ENCODE results near the gene TEDC2.

DNA sequence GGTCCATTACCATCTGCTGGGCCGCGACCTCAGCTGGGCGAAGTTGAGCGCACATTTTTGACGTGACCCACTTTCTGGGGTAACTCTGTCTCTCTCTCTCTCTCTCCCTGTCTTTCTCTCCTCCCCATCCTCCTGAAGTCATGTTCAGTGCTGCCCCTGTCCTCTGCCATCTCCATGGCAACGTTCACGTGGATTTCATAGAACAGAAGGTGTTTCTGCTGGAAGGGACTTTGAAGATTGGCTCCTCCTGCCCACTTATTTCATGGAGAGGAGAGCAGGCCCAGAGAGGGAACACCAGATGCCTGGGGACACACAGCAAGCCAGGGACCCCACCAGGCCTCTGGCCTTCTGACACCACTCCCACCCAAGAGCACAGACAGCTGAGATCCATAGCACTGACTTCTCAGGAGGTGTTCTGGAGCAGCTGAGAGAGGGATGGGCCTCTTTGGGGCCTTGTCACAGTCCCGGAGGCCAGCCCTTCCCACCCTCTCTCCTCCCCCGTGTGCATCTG lies 34.8 kb upstream of the TEDC2 start:
- TF ChIP-seq GATA2 (IDR thresholded peaks at IDR 0.05; ENCODE audit: low read depth, low read length) (no peak), GATA3 (IDR thresholded peaks at IDR 0.05; ENCODE audit: low read depth, low read length) (no peak)

Data from SH-SY5Y (cell line).